Astrocyte of the cerebellum (primary cell): ENCODE measurements around the gene SMURF2.
A peak's percentile ranks its signal among the peaks of the same experiment; 100 is the strongest.
"Not testable (repeated sequence)": the region's sequence is repeated elsewhere in the genome, so short reads cannot be mapped to it uniquely, and the experiment has no call there.

ENCODE experiments used
- DNase-seq: peaks from one replicate; pipeline ENCODE4 v3.0.0-alpha.2; 2011; ENCODE audit warnings: low read depth
- H3K4me3 ChIP-seq: 2 replicates; pipeline ENCODE4 v1.5.1; 2011; ENCODE audit warnings: mild to moderate bottlenecking, low read depth, low read length, moderate library complexity
- in situ Hi-C: cut with HindIII; loops from 2 replicates; pipeline ENCODE4 v1.10.0; 2017; ENCODE audit warnings: low sequenced_read_pairs
- TF ChIP-seq, protein P1 (sequence below): IDR thresholded peaks from 2 replicates; pipeline ENCODE4 v1.5.1; 2012; ENCODE audit warnings: low read length, low read depth, moderate library complexity, mild to moderate bottlenecking; ENCODE audit errors: missing control alignments

The SMURF2 gene

DNA sequence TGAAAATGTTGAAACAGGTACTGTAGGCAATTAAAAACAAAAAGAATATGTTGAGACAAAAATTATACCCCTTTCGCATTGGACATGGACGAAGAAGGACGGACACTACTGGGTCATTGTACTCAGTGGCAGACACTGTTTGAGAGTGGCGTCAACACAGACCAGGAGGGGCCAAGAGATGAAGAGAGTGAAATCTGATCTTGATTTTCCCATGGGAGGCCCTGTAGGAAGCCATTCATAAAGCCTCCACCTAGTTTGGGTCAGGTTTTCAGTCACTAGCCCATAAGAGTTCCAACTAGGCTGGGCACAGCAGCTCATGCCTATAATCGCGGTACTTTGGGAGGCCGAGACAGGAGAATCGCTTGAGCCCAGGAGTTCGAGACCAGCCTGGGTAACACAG lies 23.6 kb upstream of the SMURF2 start:
- no peak overlapping the region for H3K4me3 ChIP-seq
- no peak for DNase-seq
- in situ Hi-C loops = no loop called here
- TF ChIP-seq, protein P1, sequence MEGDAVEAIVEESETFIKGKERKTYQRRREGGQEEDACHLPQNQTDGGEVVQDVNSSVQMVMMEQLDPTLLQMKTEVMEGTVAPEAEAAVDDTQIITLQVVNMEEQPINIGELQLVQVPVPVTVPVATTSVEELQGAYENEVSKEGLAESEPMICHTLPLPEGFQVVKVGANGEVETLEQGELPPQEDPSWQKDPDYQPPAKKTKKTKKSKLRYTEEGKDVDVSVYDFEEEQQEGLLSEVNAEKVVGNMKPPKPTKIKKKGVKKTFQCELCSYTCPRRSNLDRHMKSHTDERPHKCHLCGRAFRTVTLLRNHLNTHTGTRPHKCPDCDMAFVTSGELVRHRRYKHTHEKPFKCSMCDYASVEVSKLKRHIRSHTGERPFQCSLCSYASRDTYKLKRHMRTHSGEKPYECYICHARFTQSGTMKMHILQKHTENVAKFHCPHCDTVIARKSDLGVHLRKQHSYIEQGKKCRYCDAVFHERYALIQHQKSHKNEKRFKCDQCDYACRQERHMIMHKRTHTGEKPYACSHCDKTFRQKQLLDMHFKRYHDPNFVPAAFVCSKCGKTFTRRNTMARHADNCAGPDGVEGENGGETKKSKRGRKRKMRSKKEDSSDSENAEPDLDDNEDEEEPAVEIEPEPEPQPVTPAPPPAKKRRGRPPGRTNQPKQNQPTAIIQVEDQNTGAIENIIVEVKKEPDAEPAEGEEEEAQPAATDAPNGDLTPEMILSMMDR = no peak

DNA sequence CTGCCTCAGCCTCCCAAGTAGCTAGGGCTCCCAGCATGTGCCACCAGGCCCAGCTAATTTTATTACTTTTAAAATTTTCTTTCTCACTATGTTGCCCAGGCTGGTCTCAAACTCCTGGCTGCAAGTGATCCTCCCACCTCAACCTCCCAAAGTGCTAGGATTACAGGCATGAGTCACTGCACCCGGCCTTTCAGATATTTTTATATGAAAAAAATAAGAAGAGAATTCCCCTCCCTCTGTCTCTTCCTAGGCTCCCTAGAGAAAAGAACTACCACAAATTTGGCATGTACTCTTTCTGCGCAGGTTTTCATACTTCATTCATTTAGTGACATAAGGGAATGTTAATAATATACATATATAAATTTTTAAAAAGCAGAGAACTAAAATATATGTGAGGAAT lies 21.7 kb upstream of the SMURF2 start:
- no peak for DNase-seq
- TF ChIP-seq, protein P1 = no peak
- no peak overlapping the region for H3K4me3 ChIP-seq
- in situ Hi-C loops = no loop called here

DNA sequence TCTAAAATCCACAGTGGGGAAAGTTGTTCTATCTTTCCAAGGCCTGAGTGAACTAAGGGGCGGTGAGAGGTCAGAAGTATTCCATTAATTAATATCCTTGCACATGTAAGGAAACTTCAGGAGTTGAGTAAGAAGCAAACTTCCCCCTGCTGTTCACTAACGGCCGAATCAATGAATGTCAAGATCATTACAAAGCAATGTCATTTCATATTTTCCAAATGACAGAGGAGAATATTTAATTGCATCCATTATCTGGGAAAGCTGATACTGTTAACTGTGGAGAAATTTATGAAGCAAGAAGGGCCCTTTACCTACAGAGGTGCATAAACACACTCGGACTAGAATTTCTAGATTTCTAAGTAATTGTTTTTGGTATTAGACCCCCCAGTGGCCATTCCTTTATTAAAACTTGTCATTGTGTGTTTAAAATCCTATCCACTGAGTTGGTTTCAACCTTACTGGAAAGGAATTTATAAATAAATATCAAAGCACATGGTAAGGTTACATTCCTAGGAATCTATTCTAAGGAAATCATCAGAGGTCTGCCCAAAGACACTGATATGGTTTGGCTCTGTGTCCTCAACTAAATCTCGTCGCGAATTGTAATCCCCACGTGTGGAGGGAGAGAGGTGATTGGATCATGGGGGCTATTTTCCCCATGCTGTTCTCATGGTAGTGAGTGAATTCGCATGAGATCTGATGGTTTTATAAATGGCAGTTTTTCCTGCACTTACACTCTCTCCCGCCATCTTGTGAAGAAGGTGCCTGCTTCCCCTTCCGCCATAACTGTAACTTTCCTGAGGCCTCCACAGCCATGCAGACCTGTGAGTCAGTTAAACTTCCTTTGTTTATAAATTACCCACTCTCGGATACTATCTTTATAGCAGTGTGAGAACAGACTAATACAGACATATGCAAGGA lies 20.4 kb upstream of the SMURF2 start:
- in situ Hi-C loops = no loop called here
- TF ChIP-seq, protein P1 = no peak
- DNase-seq = no peak
- no peak overlapping the region for H3K4me3 ChIP-seq

DNA sequence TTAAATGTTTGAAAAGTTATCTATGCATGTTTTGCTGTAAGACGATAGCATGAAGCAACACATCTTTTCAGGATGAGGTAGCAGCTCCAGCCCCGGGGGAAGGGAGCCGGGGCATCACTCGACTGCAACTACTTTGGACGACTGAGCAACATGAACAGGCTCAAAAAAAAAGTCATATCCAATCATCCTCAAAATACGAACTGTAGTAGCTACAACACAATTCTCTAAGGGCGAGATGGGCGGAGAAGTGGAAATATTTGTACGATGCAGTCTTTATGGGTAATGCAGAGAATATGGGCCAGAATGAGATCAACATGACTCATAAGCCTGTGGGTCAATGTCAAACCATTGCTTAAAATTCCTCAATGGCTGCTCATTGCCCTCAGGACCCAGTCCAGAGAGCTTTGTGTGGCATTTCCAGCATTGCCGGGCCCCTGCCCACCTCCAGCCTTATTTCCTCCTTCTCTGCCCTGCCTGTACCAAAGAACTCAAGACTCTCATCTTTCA lies 17.7 kb upstream of the SMURF2 start:
- DNase-seq = peak; percentile 36
- TF ChIP-seq, protein P1 = no peak

DNA sequence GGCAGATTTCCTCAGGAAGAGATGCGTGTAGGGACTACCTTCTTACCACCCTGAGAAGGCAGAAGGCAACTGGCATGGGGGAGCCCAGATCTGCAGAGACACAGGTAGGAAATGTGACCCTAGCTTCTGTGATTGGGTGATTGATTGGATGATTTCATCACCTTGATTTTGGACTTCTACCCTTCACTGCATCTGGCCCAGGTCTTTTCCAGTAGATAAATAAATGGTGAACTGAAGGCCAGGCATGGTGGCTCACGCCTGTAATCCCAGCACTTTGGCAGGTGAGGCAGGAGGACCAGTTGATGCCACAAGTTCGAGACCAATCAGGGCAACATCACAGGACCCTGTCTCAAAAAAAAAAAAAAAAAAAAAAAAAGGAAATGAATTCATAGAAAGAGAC lies 14.7 kb upstream of the SMURF2 start:
- TF ChIP-seq, protein P1 = no peak
- no peak for DNase-seq
- H3K4me3 ChIP-seq = no peak overlapping the region
- in situ Hi-C loops = no loop called here

More for the DNA sequence above, 17.7 kb upstream of the SMURF2 start:
- in situ Hi-C loops = no loop called here
- no peak overlapping the region for H3K4me3 ChIP-seq

DNA sequence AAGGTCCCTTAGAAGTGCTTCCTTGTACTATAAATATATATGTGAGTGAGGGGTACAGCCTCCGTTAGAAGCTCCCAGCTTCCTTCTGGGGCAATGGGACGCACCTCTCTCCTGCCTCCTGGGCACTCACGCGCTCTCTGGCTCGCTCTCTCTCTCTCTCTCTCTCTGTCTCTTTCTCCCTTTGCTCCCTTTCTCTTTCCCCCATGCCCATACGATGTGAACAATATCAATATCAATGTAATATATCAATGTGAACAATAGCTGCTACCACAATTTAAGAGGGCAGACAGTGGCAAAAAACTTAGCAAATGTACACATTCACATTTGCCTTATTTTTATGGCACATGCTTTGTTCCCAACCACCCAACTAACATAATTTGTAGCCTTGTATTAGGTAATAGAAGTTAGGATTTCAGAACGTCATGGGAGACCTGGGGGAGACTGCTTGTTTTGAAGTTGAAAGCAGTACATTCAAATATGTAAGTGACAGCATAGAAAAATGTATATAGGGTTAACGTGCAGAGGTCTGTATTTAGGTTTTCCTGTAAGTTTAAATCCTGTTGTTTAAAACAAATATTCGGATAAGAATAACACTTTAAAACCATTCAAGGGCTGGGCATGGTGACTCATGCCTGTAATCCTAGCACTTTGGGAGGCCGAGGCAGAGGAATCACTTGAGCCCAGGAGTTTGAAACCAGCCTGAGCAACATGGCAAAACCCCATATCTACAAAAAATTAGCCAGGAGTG lies 8.9 kb upstream of the SMURF2 start:
- H3K4me3 ChIP-seq, DNase-seq, in situ Hi-C loops: not testable (repeated sequence)

DNA sequence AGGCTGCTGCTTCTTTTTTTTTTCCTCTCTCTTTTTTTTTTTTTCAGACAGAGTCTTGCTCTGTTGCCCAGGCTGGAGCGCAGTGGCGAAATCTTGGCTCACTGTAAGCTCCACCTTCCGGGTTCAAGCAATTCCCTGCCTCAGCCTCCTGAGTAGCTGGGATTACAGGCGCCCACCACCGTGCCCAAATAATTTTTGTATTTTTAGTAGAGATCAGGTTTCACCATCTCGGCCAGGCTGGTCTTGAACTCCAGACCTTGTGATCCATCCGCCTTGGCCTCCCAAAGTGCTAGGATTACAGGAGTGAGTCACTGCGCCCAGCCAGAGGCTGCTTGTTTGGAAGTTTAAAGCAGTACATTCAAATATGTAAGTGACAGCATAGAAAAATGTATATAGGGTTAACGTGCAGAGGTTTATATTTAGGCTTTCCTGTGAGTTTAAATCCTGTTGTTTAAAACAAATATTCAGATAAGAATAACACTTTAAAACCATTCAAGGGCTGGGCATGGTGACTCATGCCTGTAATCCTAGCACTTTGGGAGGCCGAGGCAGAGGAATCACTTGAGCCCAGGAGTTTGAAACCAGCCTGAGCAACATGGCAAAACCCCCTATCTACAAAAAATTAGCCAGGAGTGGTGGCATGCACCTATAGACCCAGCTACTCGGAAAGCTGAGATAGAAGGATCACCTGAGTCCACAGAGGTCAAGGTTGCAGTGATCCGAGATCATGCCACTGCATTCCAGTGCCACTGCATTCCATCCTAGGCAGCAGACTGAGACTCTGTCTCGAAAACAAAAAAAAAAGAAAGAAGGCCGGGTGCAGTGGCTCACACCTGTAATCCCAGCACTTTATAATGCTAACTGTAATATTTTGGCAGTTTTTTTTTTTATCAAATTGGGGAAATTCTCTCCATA lies 6.0 kb upstream of the SMURF2 start:
- DNase-seq, in situ Hi-C loops, H3K4me3 ChIP-seq: not testable (repeated sequence)

DNA sequence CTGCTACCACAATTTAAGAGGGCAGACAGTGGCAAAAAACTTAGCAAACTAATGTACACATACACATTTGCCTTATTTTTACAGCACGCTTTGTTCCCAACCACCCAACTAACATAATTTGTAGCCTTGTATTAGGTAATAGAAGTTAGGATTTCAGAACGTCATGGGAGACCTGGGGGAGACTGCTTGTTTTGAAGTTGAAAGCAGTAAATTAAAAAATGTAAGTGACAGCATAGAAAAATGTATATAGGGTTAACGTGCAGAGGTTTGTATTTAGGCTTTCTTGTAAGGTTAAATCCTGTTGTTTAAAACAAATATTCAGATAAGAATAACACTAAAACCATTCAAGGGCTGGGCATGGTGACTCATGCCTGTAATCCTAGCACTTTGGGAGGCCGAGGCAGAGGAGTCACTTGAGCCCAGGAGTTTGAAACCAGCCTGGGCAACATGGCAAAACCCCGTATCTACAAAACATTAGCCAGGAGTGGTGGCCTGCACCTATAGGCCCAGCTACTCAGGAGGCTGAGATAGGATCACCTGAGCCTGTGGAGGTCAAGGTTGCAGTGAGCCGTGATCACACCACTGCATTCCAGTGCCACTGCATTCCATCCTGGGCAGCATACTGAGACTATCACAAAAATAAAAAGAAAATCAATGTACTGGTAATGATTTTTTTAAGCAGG lies 2.3 kb upstream of the SMURF2 start:
- in situ Hi-C loops, DNase-seq, H3K4me3 ChIP-seq: not testable (repeated sequence)

DNA sequence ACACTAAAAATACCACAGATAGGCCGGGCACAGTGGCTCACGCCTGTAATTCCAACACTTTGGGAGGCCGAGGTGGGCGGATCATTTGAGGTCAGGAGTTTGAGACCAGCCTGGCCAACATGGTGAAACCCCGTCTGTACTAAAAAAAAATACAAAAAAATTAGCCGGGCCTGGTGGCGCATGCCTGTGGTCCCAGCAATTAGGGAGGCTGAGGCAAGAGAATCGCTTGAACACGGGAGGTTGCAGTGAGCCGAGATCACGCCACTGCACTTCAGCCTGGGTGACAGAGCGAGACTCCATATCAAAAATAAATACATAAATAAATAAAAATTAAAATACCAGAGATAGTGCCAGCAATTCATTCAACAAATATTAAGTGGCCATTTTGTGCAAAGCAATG lies 1.7 kb upstream of the SMURF2 start:
- H3K4me3 ChIP-seq, in situ Hi-C loops, DNase-seq: not testable (repeated sequence)
